Left renal pelvis (tissue), 4 donors: ENCODE measurements around the gene MC1R. TPM values are rescaled to one million over a fixed set of nuclear protein-coding genes. Genes with fewer than 3 reads are reported as not detected.
A peak's percentile ranks its signal among the peaks of the same experiment; 100 is the strongest.
"Not testable (repeated sequence)": the region's sequence is repeated elsewhere in the genome, so short reads cannot be mapped to it uniquely, and the experiment has no call there.

Experiments used
- DNase-seq, 4 donors: peaks; one replicate each; pipeline ENCODE4 v3.0.0-alpha.2; 2013; ENCODE audit warnings: low read depth in 4 of 4, low spot score in 3 of 4
- polyA plus RNA-seq, 4 donors: library from polyadenylated mRNA; unstranded; fragments of 120-200 nt; gene quantifications; one replicate each; pipeline ENCODE4 v1.2.1, GENCODE V29; 2013; ENCODE audit not compliant: insufficient read length in 4 of 4

Gene MC1R
- 1 to 10 TPM; 2.2 to 8.6 (median 3.0) TPM for polyA plus RNA-seq

- DNase-seq = no peak
Measured at GRCh38 chr16:89918453-89919347, at the start of gene MC1R. TSS of gene MC1R (plus strand) at chr16:89918862. CDS start at chr16:89919259, 397 bp downstream.

- DNase-seq = no peak
Measured at GRCh38 chr16:89869911-89870310, 48.8 kb upstream of the MC1R start.

DNA sequence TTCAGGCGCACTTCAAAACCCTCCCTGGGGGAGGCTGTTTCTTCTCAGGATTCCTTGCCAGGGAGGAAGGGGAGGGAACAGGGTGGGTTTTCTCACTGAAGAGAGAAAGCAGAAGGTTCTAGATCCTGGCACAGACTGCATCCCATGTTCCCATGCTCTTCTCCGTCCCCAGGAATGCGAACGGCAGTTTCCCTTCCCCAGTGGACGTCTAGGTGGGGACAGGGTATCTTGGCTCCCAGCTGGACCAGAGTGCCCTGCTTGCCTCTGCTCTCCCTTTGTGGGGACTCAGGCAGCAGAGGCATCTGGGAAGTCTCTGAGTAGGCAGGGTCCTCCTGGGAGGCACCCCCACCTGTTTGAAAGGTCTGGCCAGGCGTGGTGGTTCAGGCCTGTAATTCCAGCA lies 48.2 kb upstream of the MC1R start:
- no peak for DNase-seq

DNA sequence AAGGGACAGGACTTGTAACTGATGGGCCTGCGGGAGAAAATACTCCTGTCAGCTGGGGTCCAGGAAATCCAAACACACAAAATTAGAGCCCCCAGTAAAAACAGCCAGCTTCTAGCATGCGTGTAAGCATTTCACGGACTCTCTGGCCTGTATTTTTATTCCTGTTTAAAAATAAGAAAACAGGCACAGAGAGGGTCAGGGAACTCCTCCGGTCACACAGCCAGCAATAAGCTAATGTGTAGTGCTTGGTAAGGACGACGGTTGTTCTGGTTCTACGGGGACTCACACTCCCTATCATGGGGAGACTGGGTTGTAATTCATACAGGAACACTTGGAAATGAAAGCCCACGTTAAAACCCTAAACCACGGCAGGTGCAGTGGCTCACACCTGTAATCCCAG lies 46.8 kb upstream of the MC1R start:
- DNase-seq = no peak

DNA sequence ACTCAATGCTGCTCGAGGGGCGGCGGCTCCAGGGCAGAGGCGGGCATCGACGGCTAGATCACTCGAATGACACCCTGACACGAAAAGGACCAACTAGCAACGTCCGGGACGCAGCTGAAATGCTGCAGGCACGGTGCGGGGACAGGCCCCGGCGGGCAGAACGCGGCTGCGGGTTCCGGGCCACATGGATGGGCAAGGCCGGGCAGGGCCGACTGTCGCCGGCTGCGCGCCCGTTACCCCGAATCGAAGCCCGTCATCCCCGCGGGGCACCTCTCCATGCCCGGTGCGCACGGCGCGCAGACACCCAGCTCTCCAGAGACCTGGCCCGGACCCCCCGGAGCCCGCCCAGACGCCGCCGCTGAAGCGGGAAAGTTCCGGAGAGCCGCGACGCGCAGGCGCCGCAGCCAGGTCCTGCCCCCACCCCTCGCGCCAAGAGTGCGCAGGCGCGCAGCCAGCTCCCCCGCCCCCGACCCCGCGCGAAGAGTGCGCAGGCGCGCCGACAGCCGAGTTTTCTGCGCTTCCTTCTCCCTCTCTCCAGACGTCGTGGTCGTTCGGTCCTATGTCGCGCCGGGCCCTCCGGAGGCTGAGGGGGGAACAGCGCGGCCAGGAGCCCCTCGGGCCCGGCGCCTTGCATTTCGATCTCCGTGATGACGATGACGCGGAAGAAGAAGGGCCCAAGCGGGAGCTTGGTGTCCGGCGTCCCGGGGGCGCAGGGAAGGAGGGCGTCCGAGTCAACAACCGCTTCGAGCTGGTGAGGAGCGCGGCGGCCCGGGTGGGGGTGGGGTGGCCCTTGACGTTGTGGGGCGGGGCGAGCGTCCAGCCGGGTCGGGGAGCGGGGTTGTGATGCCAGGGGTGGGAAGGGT lies 45.3 kb upstream of the MC1R start, which contains the start of gene TCF25:
TCF25 (plus strand) TSS at position 484 of the 863 bp plus-strand sequence; CDS start at position 560, 76 bp downstream.
- DNase-seq = peak; percentile 76 to 81 (median 78)

DNA sequence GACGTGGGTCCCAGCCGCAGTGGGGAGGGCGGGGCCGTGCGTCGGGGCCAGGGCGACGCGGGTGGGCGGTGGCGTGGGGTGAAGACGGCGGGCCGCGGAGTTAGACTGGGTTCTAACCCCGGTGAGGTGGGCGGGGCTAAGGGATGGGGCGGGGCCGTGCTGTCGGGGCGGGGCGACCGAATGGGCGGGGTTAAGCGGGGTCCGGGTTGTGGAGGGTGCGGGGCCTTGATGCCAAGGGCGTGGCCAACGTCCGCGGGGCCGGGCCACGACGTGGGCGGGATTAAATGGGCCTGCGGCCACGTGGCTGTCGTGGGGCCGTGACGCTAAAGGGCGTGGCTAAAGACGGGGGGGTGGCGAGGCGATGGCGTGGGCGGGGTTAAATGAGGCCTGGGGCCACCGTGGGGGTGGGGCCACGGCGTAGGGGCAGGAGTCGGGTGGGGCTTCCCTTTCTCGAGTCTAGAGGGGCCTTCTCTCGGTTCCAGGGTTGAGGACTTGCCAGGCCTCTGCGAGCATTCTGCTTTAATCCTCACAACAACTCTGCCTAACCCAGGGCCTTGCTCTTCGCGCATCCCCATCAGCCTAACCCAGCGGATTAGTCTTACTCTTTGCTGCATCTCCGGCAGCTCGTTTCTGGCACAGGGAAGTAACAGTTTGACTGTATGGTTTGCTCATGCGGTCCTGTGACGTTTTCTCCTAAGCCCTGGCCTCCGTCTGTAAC lies 44.5 kb upstream of the MC1R start:
- DNase-seq = peak; percentile 80 to 83 (median 82)

DNA sequence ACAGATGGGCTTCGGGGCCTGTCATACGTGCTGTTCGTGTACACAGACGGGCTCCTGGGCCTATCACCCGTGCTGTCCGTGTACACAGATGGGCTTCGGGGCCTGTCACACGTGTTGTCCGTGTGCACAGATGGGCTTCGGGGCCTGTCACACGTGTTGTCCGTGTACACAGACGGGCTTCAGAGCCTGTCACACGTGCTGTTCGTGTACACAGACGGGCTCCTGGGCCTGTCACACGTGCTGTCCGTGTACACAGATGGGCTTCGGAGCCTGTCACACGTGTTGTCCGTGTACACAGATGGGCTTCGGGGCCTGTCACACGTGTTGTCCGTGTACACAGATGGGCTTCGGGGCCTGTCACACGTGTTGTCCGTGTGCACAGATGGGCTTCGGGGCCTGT lies 39.5 kb upstream of the MC1R start:
- not testable (repeated sequence) for DNase-seq

GRCh38 chr16:89880477-89881367 lies 37.9 kb upstream of the MC1R start:
- no peak for DNase-seq

- DNase-seq = no peak
Measured at GRCh38 chr16:89881368-89881730, 37.3 kb upstream of the MC1R start.

DNA sequence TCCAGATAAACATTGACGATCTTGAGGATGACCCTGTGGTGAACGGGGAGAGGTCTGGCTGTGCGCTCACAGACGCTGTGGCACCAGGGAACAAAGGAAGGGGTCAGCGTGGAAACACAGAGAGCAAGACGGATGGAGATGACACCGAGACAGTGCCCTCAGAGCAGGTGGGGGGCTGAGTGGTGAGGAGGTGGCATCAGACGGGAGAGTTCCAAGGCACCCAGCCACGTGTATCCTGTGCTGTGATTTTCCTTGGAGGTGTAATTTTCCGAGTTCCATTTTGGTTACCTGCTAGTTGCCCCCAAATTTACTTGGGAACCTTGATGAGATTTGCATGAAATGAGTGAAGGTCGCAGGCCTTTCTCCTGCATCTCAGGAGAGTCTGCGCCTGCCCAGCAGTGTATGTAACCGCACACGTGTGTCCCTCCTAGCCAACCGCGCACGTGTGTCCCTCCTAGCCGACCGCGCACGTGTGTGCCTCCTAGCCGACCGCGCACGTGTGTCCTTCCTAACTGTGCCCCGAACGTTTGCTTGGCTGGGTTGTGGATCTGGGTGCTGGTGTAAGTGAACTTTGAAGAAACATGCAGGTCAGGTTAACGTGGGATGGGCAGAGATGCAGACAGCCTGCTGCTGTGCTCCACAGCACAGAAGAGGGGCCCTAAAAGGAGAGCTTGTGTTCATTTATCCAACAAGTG lies 35.2 kb upstream of the MC1R start:
- no peak for DNase-seq

- no peak for DNase-seq
Measured at GRCh38 chr16:89884041-89884421, 34.6 kb upstream of the MC1R start.

GRCh38 chr16:89887243-89887642 lies 31.4 kb upstream of the MC1R start:
- no peak for DNase-seq

DNA sequence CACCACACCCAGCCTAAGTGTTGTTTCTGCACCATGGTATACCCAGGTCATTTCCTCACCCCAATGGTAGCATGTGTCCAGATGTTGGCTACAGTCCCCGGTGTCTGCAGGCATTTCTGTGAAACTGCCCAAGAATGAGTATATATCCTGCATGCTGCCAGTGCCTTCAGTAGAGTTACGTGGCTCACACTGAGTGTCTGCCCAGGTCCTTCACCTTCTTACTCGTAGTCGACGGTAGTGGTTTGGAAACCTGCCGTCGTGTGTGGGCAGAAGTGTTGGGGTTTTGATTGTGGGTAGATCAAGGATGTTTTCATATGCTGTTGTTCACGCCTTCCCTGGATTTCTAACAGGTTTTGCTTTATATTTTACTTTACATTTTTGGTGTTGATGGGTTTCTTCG lies 28.5 kb upstream of the MC1R start:
- DNase-seq = no peak

DNA sequence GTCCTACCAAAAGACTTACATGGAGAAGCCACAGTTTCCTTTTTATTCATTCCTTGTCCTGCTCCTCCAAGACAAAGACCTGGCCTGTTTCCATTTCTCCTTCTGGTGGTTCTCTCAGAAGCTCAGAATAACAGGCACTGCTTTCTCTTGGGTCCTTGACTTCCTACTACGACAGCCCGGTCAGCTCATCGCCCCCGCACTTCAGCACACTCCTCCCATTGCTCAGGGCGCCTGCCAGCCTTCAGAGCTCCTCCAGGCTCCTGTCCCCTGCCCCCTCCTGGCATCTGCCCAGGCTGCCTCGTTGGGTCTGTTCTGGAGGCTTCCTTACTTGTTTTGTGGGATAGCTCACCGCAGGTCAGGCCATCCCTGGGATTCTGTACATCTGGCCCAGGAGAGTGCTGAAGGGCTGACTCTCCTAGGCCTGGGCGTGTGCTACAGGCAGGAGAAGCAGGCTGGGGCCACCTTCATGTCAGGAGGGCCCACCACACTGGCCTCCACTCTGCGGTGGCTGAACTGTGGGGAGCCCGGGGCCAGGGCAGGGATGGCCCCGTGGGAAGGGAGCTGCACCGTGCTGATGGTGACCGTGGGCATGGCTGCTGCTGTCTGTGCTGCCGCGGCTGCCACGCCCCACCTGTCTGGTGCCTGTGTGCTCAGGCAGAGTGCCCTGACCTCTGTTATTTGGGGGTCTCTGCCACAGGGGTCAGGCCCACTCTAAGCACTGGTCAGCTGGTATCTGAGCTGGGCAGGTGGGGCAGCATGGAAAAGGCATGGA lies 27.6 kb upstream of the MC1R start:
- DNase-seq = no peak

- no peak for DNase-seq
Measured at GRCh38 chr16:89892055-89892630, 26.5 kb upstream of the MC1R start.

DNA sequence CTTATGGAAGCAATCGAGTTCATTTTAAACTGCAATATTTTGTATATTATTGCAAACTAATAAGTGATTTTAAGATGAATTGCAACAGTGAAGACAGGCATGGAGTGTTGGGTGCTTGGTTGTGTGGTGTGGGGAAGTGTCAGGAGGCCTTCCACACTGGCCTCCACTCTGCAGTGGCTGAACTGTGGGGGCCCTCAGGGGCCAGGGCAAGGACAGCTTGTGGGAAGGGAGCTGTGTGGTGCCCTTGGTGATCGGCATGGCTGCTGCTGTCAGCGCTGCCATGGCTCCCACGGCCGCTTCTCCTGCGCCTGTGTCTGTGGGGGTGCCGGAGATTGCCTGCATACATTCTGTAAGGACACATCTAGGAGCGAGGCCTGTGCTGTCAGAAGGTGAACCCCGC lies 26.0 kb upstream of the MC1R start:
- DNase-seq = no peak

DNA sequence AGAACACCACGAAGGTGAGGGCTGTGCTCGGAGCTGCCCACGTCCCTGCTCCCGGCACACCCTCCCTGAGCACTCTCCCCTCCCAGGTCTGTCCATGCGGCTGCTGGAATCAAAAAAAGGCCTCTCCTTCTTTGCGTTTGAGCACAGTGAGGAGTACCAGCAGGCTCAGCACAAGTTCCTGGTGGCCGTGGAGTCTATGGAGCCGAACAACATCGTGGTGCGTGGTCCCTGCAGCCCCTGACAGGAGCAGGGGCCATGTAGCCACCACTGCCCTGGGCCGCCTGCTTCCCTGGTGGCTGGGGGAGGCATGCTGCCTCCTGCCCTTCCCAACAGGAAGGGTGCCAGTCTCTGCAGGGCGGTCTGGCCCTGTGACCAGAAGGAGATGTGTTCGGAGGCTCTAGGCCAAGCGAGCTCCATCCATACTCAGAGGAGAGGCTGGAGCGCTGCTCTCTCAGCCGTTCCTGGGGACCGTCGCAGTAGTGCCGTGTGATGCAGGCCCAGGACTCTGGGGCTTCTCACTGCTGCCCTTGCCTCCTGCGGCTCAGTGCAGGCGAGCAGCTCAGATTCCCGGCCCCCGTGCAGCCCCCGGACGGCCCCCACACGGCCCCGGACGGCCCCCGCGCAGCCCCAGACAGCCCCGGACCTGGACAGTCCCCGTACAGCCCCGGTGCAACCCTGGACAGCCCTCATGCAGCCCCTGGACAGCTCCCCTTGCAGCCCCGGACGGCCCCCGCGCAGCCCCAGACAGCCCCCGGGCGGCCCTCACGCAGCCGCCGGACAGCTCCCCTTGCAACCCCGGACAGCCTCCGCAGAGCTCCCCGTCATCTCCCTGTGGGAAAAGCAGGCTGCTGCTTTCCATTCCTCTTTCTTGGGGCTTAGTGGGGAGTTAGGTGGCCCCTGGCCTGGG lies 24.8 kb upstream of the MC1R start:
- DNase-seq = no peak
